CD14-positive monocyte (primary cell): ENCODE results near the gene BCL2A1. TPM values are rescaled to one million over a fixed set of nuclear protein-coding genes. Genes with fewer than 3 reads are reported as not detected.

Experiments
- DNase-seq, 3 donors: peaks; one replicate each; pipeline ENCODE4 v3.0.0-alpha.2; 2011 to 2022
- H2AFZ ChIP-seq: 2 replicates; pipeline ENCODE4 v1.6.0; 2012; ENCODE audit warnings: mild to moderate bottlenecking, low read depth, low read length, inconsistent platforms; ENCODE audit not compliant: insufficient read depth, poor library complexity, severe bottlenecking
- H3K27ac ChIP-seq, 2 donors: 1 replicate in 1 of 2; 2 replicates in 1 of 2; pipeline ENCODE4 v1.5.1; 2012 to 2013; ENCODE audit warnings: low read length in 2 of 2, control low read depth in 1 of 2, inconsistent platforms in 1 of 2, low read depth in 1 of 2, mild to moderate bottlenecking in 1 of 2
- H3K27me3 ChIP-seq, 2 donors: one replicate each; pipeline versions ENCODE4 v1.6.0 to v1.6.1; 2011 to 2013; ENCODE audit warnings: low read length in 2 of 2; ENCODE audit not compliant: control insufficient read depth in 2 of 2, insufficient read depth in 2 of 2
- H3K36me3 ChIP-seq, 2 donors: replicated peaks in 1 of 2; 1 replicate in 1 of 2; 2 replicates in 1 of 2; pipeline versions ENCODE4 v1.5.1 to v1.6.1; 2012 to 2013; ENCODE audit warnings: low read length in 2 of 2, control low read depth in 1 of 2, inconsistent platforms in 1 of 2, mild to moderate bottlenecking in 1 of 2; ENCODE audit not compliant: insufficient read depth in 2 of 2, control insufficient read depth in 1 of 2
- H3K4me1 ChIP-seq, 2 donors: 1 replicate in 1 of 2; 2 replicates in 1 of 2; pipeline versions ENCODE4 v1.5.1 to v1.6.1; 2012 to 2013; ENCODE audit warnings: low read length in 2 of 2, control low read depth in 1 of 2, inconsistent platforms in 1 of 2, mild to moderate bottlenecking in 1 of 2, moderate library complexity in 1 of 2; ENCODE audit not compliant: insufficient read depth in 2 of 2, control insufficient read depth in 1 of 2
- H3K4me2 ChIP-seq: replicated peaks from 2 replicates; pipeline ENCODE3; 2012; ENCODE audit warnings: low read length, moderate library complexity, mild to moderate bottlenecking; ENCODE audit not compliant: poor library complexity, severe bottlenecking; ENCODE audit errors: extremely low read depth
- H3K4me3 ChIP-seq, 3 experiments: fragments of 200-600 bp in 1 of 3; sonication (generic) in 1 of 3; replicated peaks in 1 of 3; 1 replicate in 2 of 3; 2 replicates in 1 of 3; pipeline ENCODE4 v1.5.1; 2011 to 2013; ENCODE audit warnings: low read length in 3 of 3, mild to moderate bottlenecking in 3 of 3, control low read depth in 2 of 3, low read depth in 2 of 3, inconsistent platforms in 1 of 3, moderate library complexity in 1 of 3
- H3K79me2 ChIP-seq: 2 replicates; pipeline ENCODE4 v1.6.0; 2012; ENCODE audit warnings: mild to moderate bottlenecking, control low read depth, inconsistent platforms, low read length, moderate library complexity; ENCODE audit not compliant: insufficient read depth
- H3K9ac ChIP-seq: 2 replicates; pipeline ENCODE4 v1.6.0; 2017; ENCODE audit warnings: low read length, mild to moderate bottlenecking; ENCODE audit not compliant: insufficient read depth, poor library complexity, severe bottlenecking
- H3K9me3 ChIP-seq, 2 donors: replicated peaks in 1 of 2; 1 replicate in 1 of 2; 2 replicates in 1 of 2; pipeline versions ENCODE4 v1.5.1 to v1.6.1; 2012 to 2013; ENCODE audit warnings: low read length in 2 of 2, control low read depth in 1 of 2; ENCODE audit not compliant: control insufficient read depth in 1 of 2, insufficient read depth in 1 of 2
- H4K20me1 ChIP-seq: 2 replicates; pipeline ENCODE4 v1.6.0; 2012; ENCODE audit warnings: mild to moderate bottlenecking, low read length, control low read depth, moderate library complexity; ENCODE audit not compliant: insufficient read depth
- H3K27ac Mint-ChIP-seq, 7 donors: one replicate each; pipeline ENCODE4 v1.8.0; 2020; ENCODE audit warnings: mild to moderate bottlenecking in 7 of 7, mixed read lengths in 7 of 7, moderate library complexity in 6 of 7, inconsistent platforms in 2 of 7
- H3K27me3 Mint-ChIP-seq, 3 donors: one replicate each; pipeline ENCODE4 v1.8.0; 2021 to 2022; ENCODE audit warnings: low read depth in 3 of 3, mild to moderate bottlenecking in 3 of 3, mixed read lengths in 3 of 3, moderate library complexity in 3 of 3, inconsistent platforms in 1 of 3
- H3K36me3 Mint-ChIP-seq, 2 donors: one replicate each; pipeline ENCODE4 v1.8.0; 2020; ENCODE audit warnings: mixed read lengths in 2 of 2, inconsistent platforms in 1 of 2, mild to moderate bottlenecking in 1 of 2
- H3K4me1 Mint-ChIP-seq: one replicate; pipeline ENCODE4 v1.8.0; 2020; ENCODE audit warnings: mild to moderate bottlenecking, mixed read lengths
- H3K4me3 Mint-ChIP-seq, 2 donors: one replicate each; pipeline ENCODE4 v1.8.0; 2020; ENCODE audit warnings: mild to moderate bottlenecking in 2 of 2, mixed read lengths in 2 of 2, moderate library complexity in 1 of 2
- H3K9me3 Mint-ChIP-seq, 7 donors: one replicate each; pipeline ENCODE4 v1.8.0; 2020 to 2022; ENCODE audit warnings: mixed read lengths in 7 of 7, mild to moderate bottlenecking in 6 of 7, moderate library complexity in 6 of 7, inconsistent platforms in 2 of 7
- CTCF ChIP-seq: fragments of 200-600 bp; IDR thresholded peaks from one replicate; pipeline ENCODE4 v1.8.0; 2022; ENCODE audit warnings: antibody characterized with exemption, mild to moderate bottlenecking
- WGBS: methylation state at CpG from one replicate; pipeline ENCODE4 v1.1.5; 2013; ENCODE audit warnings: missing lambda C conversion rate; ENCODE audit not compliant: insufficient coverage; 5-methylcytosine and 5-hydroxymethylcytosine counted together
- intact Hi-C, 2 donors: fragments of 100-400 bp; cut with micrococcal nuclease; formaldehyde crosslinking; loops; one replicate each; pipeline versions ENCODE4 v1.15.0 to v1.15.1; 2023
- polyA plus RNA-seq, 3 donors: library from polyadenylated mRNA; depleted of rRNA in 1 of 3; unstranded in 2 of 3; stranded (reverse) in 1 of 3; fragments of 300-500 nt in 2 of 3; fragments of >200 nt in 1 of 3; fragmentation: Illumina TruSeq in 2 of 3; gene quantifications; 1 replicate in 2 of 3; 2 replicates in 1 of 3; pipeline ENCODE4 v1.2.3, GENCODE V29; 2012 to 2021

The BCL2A1 gene
- polyA plus RNA-seq, 3 donors = 277 to 465 (median 350) TPM

- under 1% methylated on average over 39 of the region's 51 CpGs for whole genome bisulfite sequencing
- intact Hi-C loops = loop anchor here (2.0 to 10.0 kb wide), 4 partner anchors 14 to 49 kb away; partner anchors contain the start of gene BCL2A1 (in 1 of the 2)
- Histone ChIP-seq H3K9me3 (peaks cover 37 to 46% of the 10 kb centered on the region in 2 donors), H3K4me3 (peak overlapping the region; percentile 61 to 95 (median 70)), H3K27me3 (no peaks in the 10 kb centered on the region), H3K27ac (peak overlapping the region; percentile 91 to 92), H4K20me1 (no peaks in the 10 kb centered on the region), H3K4me1 (peaks cover 17 to 26% of the 10 kb centered on the region in 2 donors), H3K4me2 (peak overlapping the region; percentile 86), H3K9ac (peak overlapping the region; percentile 92), H2AFZ (peak overlapping the region; percentile 76), H3K79me2 (peaks cover 51% of the 10 kb centered on the region), H3K36me3 (peaks cover 2 to 37% of the 10 kb centered on the region in 2 donors)
- peaks cover 0 to 3% (median 2%) of the 10 kb centered on the region in 3 donors for H3K27me3 Mint-ChIP-seq
- H3K4me1 Mint-ChIP-seq = peaks cover 13% of the 10 kb centered on the region
- H3K36me3 Mint-ChIP-seq = peaks cover 39 to 42% of the 10 kb centered on the region in 2 donors
- peak overlapping the region; percentile 91 to 92 for H3K4me3 Mint-ChIP-seq
- H3K27ac Mint-ChIP-seq = peak overlapping the region; percentile 95 to 97 (median 97)
- peaks cover 37 to 62% (median 52%) of the 10 kb centered on the region in 7 donors for H3K9me3 Mint-ChIP-seq
- peak; percentile 39 to 60 (median 55) for DNase-seq
- TF ChIP-seq CTCF = no peak
These were observed 47.9 kb downstream of the BCL2A1 start for GRCh38 chr15:79923079-79923514.

- no peak for DNase-seq
- peaks cover 2 to 42% of the 10 kb centered on the region in 2 donors for H3K36me3 ChIP-seq
- Mint-ChIP-seq H3K36me3 (peaks cover 39 to 47% of the 10 kb centered on the region in 2 donors), H3K27me3 (peaks cover 0 to 3% (median 2%) of the 10 kb centered on the region in 3 donors), H3K4me1 (peaks cover 13% of the 10 kb centered on the region), H3K4me3 (peak overlapping the region; percentile 91 to 92), H3K27ac (peak overlapping the region; percentile 95 to 97 (median 97)), H3K9me3 (peaks cover 41 to 67% (median 57%) of the 10 kb centered on the region in 7 donors)
- 45% methylated on average over 17 of the region's 17 CpGs for WGBS
- peaks cover 51% of the 10 kb centered on the region for H3K79me2 ChIP-seq
- peak overlapping the region; percentile 61 to 95 (median 70) for H3K4me3 ChIP-seq
- TF ChIP-seq CTCF = no peak
- peak overlapping the region; percentile 76 for H2AFZ ChIP-seq
- H3K4me2 ChIP-seq = peak overlapping the region; percentile 86
- H4K20me1 ChIP-seq = no peaks in the 10 kb centered on the region
- peaks cover 42 to 51% of the 10 kb centered on the region in 2 donors for H3K9me3 ChIP-seq
- H3K9ac ChIP-seq = peak overlapping the region; percentile 92
- intact Hi-C loops = loop anchor here (2.0 to 10.0 kb wide), 4 partner anchors 14 to 50 kb away; partner anchors contain the start of gene BCL2A1 (in 1 of the 2)
- no peaks in the 10 kb centered on the region for H3K27me3 ChIP-seq
- peak overlapping the region; percentile 91 to 92 for H3K27ac ChIP-seq
- H3K4me1 ChIP-seq = peaks cover 17 to 26% of the 10 kb centered on the region in 2 donors
These were observed 48.4 kb downstream of the BCL2A1 start for GRCh38 chr15:79922512-79923078.
